ENCODE results near the gene RECQL5. TPM values are rescaled to one million over a fixed set of nuclear protein-coding genes. Genes with fewer than 3 reads are reported as not detected.

Gene RECQL5
- total RNA-seq: 10 to 100 TPM; 14.5 to 14.8 TPM
- long read RNA-seq, donor 1, partial matches to known transcripts: 1 of 3 reads
- long read RNA-seq, donor 1, other reads (novel, unspliced or antisense): 2 of 3 reads
- long read RNA-seq, donor 2, partial matches to known transcripts: 4 of 8 reads
- long read RNA-seq, donor 2, other reads (novel, unspliced or antisense): 2 of 8 reads

GRCh38 chr17:75666959-75667790 is at the start of gene RECQL5, which contains the start of gene SAP30BP:
RECQL5 (minus strand) TSS chr17:75667154; CDS start chr17:75666557, 597 bp downstream.
SAP30BP (plus strand) TSS chr17:75667338; CDS start chr17:75667373, 35 bp downstream.
- intact Hi-C loops (cut with DNase I): no loop called here
- peak; percentile 100 for DNase-seq (ENCODE audit: low spot score)

- intact Hi-C loops (cut with DNase I): no loop called here
- no peak for DNase-seq (ENCODE audit: low spot score)
Measured at GRCh38 chr17:75712446-75712845, 45.5 kb upstream of the RECQL5 start.

DNA sequence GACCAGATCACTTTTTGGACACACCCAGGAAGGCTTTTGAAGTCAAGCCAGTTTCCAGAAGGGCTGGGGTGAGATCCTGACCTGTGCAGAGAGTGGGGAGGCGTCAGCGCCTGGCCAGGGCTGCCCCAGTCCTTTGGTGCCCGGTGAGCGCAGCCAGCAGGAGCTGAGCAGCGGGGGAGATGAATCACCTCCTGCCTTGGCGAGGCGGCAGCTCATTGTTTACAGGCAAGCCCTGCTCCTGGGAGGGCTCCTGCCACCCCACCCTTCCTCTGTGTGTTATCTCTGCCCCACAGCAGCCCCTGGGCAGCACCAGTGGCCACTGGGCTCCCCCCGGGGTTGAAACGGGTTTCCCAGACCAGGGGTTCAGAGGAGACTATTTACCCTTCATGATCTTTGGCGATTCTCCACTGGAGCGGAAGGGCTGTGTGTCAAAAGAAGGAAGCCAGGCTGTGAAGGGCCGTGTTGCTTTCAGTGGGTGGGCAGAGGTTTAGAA is 40.2 kb upstream of the RECQL5 start:
- intact Hi-C loops (cut with DNase I): no loop called here
- no peak for DNase-seq (ENCODE audit: low spot score)

DNA sequence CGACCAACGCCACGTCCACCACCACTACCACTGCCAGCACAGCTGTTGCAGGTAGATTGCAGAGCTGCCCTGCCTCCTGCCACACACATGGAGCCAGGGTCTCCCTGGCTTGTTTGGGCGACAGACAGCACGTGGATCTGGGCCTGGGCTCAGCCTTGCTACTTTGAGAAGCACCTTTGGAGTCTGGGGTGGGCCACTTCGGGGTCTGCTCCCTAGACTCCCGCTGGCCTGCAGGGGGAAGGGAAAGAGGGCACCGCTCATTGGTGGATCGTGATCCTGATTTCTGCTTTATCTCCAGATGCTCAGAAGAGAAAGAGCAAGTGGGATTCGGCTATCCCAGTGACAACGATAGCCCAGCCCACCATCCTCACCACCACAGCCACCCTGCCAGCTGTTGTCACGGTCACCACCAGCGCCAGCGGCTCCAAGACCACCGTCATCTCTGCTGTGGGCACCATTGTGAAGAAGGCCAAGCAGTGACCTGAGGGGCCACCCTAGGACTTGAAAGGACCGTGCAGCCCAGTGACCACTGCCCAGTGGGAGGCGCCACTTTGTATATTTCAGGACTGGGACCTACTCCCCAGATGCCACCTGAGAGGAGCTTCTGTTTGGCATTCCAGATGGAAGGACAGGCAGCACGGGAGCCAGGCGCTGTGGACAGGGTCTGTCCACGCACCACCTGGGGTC is 39.2 kb upstream of the RECQL5 start:
- intact Hi-C loops (cut with DNase I): no loop called here
- DNase-seq (ENCODE audit: low spot score): no peak

GRCh38 chr17:75704963-75705875 is 38.3 kb upstream of the RECQL5 start:
- intact Hi-C loops (cut with DNase I): no loop called here
- DNase-seq (ENCODE audit: low spot score): no peak

- intact Hi-C loops (cut with DNase I): no loop called here
- no peak for DNase-seq (ENCODE audit: low spot score)
Measured at GRCh38 chr17:75703591-75703990, 36.6 kb upstream of the RECQL5 start.

- DNase-seq (ENCODE audit: low spot score): no peak
- intact Hi-C loops (cut with DNase I): no loop called here
Measured at GRCh38 chr17:75703191-75703590, 36.2 kb upstream of the RECQL5 start.

DNA sequence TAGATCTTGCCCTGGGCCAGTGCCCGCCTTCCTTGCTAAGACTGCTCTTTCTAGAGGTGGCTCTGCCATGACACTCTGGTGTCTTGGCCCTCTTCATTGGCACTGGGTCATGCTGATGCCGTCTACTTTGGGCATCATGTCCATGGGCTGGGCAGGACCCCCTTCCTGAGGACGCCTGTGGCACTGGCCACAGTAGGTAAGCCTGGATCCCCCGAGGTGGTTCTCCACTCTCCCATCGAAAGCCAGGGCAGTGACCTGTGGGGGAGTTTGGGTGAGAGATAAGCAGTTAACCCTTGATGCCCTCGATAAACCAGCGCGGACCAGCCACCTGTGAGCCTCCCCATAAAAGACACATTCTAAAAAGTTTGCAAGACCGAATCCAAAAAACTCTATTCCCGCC is 34.3 kb upstream of the RECQL5 start:
- intact Hi-C loops (cut with DNase I): no loop called here
- no peak for DNase-seq (ENCODE audit: low spot score)

DNA sequence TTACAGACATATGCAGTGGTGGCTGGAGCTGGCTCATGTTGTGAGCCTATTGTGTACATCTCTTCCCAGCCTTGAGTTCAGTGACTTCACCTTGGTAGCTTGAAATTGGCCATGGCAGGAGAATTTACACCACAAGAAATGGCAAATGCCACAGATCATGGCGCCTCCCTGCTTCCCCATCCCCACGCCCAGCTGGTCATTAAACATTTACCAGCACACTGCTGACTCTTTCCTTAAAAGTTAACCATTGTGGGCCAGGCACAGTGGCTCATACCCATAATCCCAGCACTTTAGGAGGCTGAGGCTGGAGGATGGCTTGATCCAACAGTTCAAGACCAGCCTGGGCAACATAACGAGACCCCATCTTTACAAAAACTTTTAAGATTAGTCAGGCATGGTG is 31.7 kb upstream of the RECQL5 start:
- no peak for DNase-seq (ENCODE audit: low spot score)
- intact Hi-C loops (cut with DNase I): no loop called here

GRCh38 chr17:75697651-75698291 is 30.8 kb upstream of the RECQL5 start:
- intact Hi-C loops (cut with DNase I): no loop called here
- no peak for DNase-seq (ENCODE audit: low spot score)

GRCh38 chr17:75695830-75696271 is 28.9 kb upstream of the RECQL5 start:
- intact Hi-C loops (cut with DNase I): no loop called here
- no peak for DNase-seq (ENCODE audit: low spot score)

DNA sequence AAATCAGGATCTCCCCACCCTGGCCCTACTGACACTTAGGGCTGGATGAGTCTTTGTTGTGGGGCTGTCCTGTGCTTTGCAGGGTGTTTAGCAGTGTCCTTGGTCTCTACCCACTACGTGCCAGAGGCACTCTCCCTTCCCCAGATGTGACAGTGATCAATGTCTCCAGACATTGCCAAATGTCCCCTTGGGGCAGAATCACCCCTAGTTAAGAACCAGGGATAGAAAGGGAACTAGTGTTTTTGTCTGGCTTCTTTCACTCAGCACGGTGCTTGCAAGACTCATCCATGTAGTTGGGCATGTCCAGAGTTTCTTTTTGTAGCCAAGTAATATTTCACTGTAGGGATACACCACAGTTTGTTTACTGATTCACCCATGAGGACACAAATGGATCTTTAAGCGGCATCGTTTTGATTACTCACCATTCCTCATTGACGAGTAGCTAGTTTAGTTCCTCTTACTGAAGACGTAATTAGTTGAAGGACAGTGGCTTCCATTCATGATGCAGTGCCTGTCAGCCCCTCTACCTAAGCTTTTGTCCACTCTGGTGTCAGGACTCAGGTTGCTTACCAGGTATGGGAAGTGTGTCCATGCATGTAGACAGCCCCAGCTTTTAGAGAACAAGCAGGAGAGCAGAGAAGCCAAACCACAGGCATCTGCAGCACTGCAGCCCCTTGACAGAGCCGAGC is 28.3 kb upstream of the RECQL5 start:
- intact Hi-C loops (cut with DNase I): no loop called here
- peak; percentile 1 for DNase-seq (ENCODE audit: low spot score)

GRCh38 chr17:75694536-75694935 is 27.6 kb upstream of the RECQL5 start:
- intact Hi-C loops (cut with DNase I): no loop called here
- DNase-seq (ENCODE audit: low spot score): peak; percentile 34

GRCh38 chr17:75693500-75694481 is 26.8 kb upstream of the RECQL5 start:
- DNase-seq (ENCODE audit: low spot score): peak; percentile 68
- intact Hi-C loops (cut with DNase I): no loop called here

GRCh38 chr17:75692976-75693375 is 26.0 kb upstream of the RECQL5 start:
- intact Hi-C loops (cut with DNase I): no loop called here
- peak; percentile 74 for DNase-seq (ENCODE audit: low spot score)

DNA sequence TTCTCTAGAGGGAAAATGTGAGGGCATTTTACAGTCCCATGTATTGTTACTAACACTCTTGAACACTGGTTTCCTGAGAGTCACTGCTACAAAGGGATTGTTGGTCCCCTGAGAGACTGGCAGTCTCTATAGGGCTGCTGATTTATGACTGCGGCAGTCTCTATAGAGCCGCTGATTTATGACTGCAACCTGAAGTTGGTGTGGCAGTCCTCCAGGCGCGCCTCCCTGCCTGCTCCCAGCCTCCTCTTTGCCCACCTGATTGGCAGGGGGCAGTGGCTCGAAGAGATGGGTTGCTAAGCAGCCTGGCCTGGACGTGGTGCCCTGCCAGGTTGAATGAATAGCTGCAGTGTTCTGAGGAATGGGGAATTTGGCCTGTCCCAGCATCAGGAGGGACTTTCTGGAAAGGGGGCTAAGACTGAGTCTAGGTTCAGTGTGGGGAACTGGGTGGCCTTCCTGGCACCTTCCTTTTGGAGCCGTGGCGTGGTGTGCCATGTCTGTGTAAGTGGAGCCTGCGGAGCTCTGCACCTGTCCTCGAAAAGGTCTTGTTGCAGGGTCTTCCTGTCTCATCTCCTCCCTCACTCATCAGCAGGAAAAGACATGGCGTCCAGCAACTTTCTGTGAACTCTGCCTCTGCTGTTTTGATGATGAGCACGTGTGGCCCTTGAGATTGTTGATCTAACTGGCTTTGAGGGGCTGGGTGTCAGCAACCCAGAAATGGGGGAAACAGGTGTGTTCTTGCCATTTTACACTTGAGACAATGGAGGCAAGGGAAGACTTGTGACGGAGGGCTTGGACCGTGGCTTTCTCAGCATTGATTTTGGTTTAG is 25.1 kb upstream of the RECQL5 start:
- DNase-seq (ENCODE audit: low spot score): peak; percentile 45
- intact Hi-C loops (cut with DNase I): no loop called here
